ENCODE measurements around the gene KIF6. TPM values are rescaled to one million over a fixed set of nuclear protein-coding genes. Genes with fewer than 3 reads are reported as not detected.

KIF6 gene
- total RNA-seq, 1 experiment from 2014 or later, result not detected

GRCh38 chr6:39543950-39544349, 181.3 kb downstream of the KIF6 start:
- intact Hi-C loops (cut with micrococcal nuclease; ENCODE audit: unreplicated experiment), result no loop called here
- Histone ChIP-seq H3K4me1 (ENCODE audit: control insufficient read depth, insufficient read depth, low read length) (no peaks in the 10 kb centered on the region), H3K9me3 (ENCODE audit: control insufficient read depth, insufficient read depth, low read depth, low read length) (no peaks in the 10 kb centered on the region), H3K36me3 (ENCODE audit: control insufficient read depth, insufficient read depth, low read length) (no peaks in the 10 kb centered on the region), H3K27ac (ENCODE audit: low read length) (no peak overlapping the region), H3K4me3 (ENCODE audit: low read depth in 2 of 2, low read length in 2 of 2) (no peak overlapping the region), H3K27me3 (ENCODE audit: control insufficient read depth, insufficient read depth, low read length) (no peaks in the 10 kb centered on the region)
- ATAC-seq, result no peak
- ChIA-PET CTCF (no interaction called here), POLR2A (no interaction called here)
- TF ChIP-seq TCF7L2 (IDR thresholded peaks at IDR 0.05; ENCODE audit: low read depth, low read length), result no peak
- TF ChIP-seq POLR2AphosphoS5 (IDR thresholded peaks at IDR 0.05; ENCODE audit: low read depth, low read length), result no peak
- no peak for TF ChIP-seq CTCF (IDR thresholded peaks at IDR 0.05)
- TF ChIP-seq SIN3A (IDR thresholded peaks at IDR 0.05; ENCODE audit: borderline replicate concordance, insufficient read depth, low read depth, low read length), result no peak
- no peak for TF ChIP-seq REST (IDR thresholded peaks at IDR 0.05; ENCODE audit: insufficient read depth in 1 of 2, low read depth in 2 of 2, low read length in 1 of 2)
- no TSS peak for BruUV-seq (replicated peaks)
- in situ Hi-C loops (cut with HindIII; ENCODE audit: low pct_unique_long_range_greater_than_20kb, low sequenced_read_pairs), result no loop called here
- no peak for DNase-seq (ENCODE audit: low read depth, low spot score)

- in situ Hi-C loops (cut with HindIII; ENCODE audit: low pct_unique_long_range_greater_than_20kb, low sequenced_read_pairs), result no loop called here
- Histone ChIP-seq H3K36me3 (ENCODE audit: control insufficient read depth, insufficient read depth, low read length) (no peaks in the 10 kb centered on the region), H3K9me3 (ENCODE audit: control insufficient read depth, insufficient read depth, low read depth, low read length) (no peaks in the 10 kb centered on the region), H3K27ac (ENCODE audit: low read length) (no peak overlapping the region), H3K27me3 (ENCODE audit: control insufficient read depth, insufficient read depth, low read length) (no peaks in the 10 kb centered on the region), H3K4me3 (ENCODE audit: low read depth in 2 of 2, low read length in 2 of 2) (no peak overlapping the region), H3K4me1 (ENCODE audit: control insufficient read depth, insufficient read depth, low read length) (no peaks in the 10 kb centered on the region)
- no TSS peak for BruUV-seq (replicated peaks)
- no peak for ATAC-seq
- TF ChIP-seq SIN3A (IDR thresholded peaks at IDR 0.05; ENCODE audit: borderline replicate concordance, insufficient read depth, low read depth, low read length) (no peak), CTCF (IDR thresholded peaks at IDR 0.05) (no peak), REST (IDR thresholded peaks at IDR 0.05; ENCODE audit: insufficient read depth in 1 of 2, low read depth in 2 of 2, low read length in 1 of 2) (no peak), POLR2AphosphoS5 (IDR thresholded peaks at IDR 0.05; ENCODE audit: low read depth, low read length) (no peak), TCF7L2 (IDR thresholded peaks at IDR 0.05; ENCODE audit: low read depth, low read length) (no peak)
- no peak for DNase-seq (ENCODE audit: low read depth, low spot score)
- ChIA-PET CTCF (no interaction called here), POLR2A (no interaction called here)
- intact Hi-C loops (cut with micrococcal nuclease; ENCODE audit: unreplicated experiment), result no loop called here
Observed at GRCh38 chr6:39543095-39543494, 182.1 kb downstream of the KIF6 start.

All from Panc1 (cell line).